Measurements from ENCODE around the gene ACAA2. TPM values are rescaled to one million over a fixed set of nuclear protein-coding genes. Genes with fewer than 3 reads are reported as not detected.

ACAA2 gene
- total and polyA plus RNA-seq, 2 experiments from 2014 or later, result 174 to 189 TPM

- 74% methylated on average over 12 of the region's 12 CpGs for WGBS (ENCODE audit: low lambda C conversion rate, missing lambda C conversion rate)
These were observed 46.4 kb upstream of the ACAA2 start for GRCh38 chr18:49859725-49860124.

GRCh38 chr18:49859021-49859359, 45.7 kb upstream of the ACAA2 start:
- H3K36me3 ChIP-seq (replicated peaks; ENCODE audit: insufficient read depth, low read depth), result no peaks in the 10 kb centered on the region
- no peak for DNase-seq (ENCODE audit: low spot score)
- H3K27me3 ChIP-seq, result no peaks in the 10 kb centered on the region
- H4K20me1 ChIP-seq (ENCODE audit: insufficient read depth, poor library complexity, severe bottlenecking), result no peaks in the 10 kb centered on the region
- H3K4me2 ChIP-seq, result peak overlapping the region; percentile 11
- H3K4me3 ChIP-seq, result no peak overlapping the region
- TF ChIP-seq CTCF (IDR thresholded peaks at IDR 0.05; ENCODE audit: poor library complexity), result no peak
- TF ChIP-seq EZH2phosphoT487 (IDR thresholded peaks at IDR 0.05; ENCODE audit: low read depth, severe bottlenecking, unreplicated experiment), result no peak
- TF ChIP-seq EZH2 (IDR thresholded peaks at IDR 0.05; ENCODE audit: borderline replicate concordance), result no peak
- peaks cover 14% of the 10 kb centered on the region for H3K4me1 ChIP-seq (ENCODE audit: insufficient read depth)
- H3K9me3 ChIP-seq (ENCODE audit: low read depth), result no peaks in the 10 kb centered on the region
- no peak overlapping the region for H2AFZ ChIP-seq
- 54% methylated on average over 6 of the region's 6 CpGs for WGBS (ENCODE audit: low lambda C conversion rate, missing lambda C conversion rate)
- H3K9me2 ChIP-seq (replicated peaks; ENCODE audit: insufficient read depth), result no peaks in the 10 kb centered on the region
- peak overlapping the region; percentile 64 for H3K27ac ChIP-seq
- no peaks in the 10 kb centered on the region for H3K79me2 ChIP-seq

More at GRCh38 chr18:49859725-49860124, 46.4 kb upstream of the ACAA2 start:
- H3K36me3 ChIP-seq (replicated peaks; ENCODE audit: insufficient read depth, low read depth), result no peaks in the 10 kb centered on the region
- H3K9me2 ChIP-seq (replicated peaks; ENCODE audit: insufficient read depth), result no peaks in the 10 kb centered on the region
- H3K9me3 ChIP-seq (ENCODE audit: low read depth), result no peaks in the 10 kb centered on the region
- H2AFZ ChIP-seq, result no peak overlapping the region
- H3K4me3 ChIP-seq, result no peak overlapping the region
- no peaks in the 10 kb centered on the region for H4K20me1 ChIP-seq (ENCODE audit: insufficient read depth, poor library complexity, severe bottlenecking)
- peak overlapping the region; percentile 64 for H3K27ac ChIP-seq
- no peak overlapping the region for H3K4me2 ChIP-seq
- DNase-seq (ENCODE audit: low spot score), result peak; percentile 20
- H3K27me3 ChIP-seq, result no peaks in the 10 kb centered on the region
- no peaks in the 10 kb centered on the region for H3K79me2 ChIP-seq
- TF ChIP-seq EZH2phosphoT487 (IDR thresholded peaks at IDR 0.05; ENCODE audit: low read depth, severe bottlenecking, unreplicated experiment) (no peak), EZH2 (IDR thresholded peaks at IDR 0.05; ENCODE audit: borderline replicate concordance) (no peak), CTCF (IDR thresholded peaks at IDR 0.05; ENCODE audit: poor library complexity) (no peak)
- H3K4me1 ChIP-seq (ENCODE audit: insufficient read depth), result peaks cover 14% of the 10 kb centered on the region

- H3K9me3 ChIP-seq (ENCODE audit: low read depth), result no peaks in the 10 kb centered on the region
- H3K36me3 ChIP-seq (replicated peaks; ENCODE audit: insufficient read depth, low read depth), result no peaks in the 10 kb centered on the region
- 51% methylated on average over 11 of the region's 11 CpGs for WGBS (ENCODE audit: low lambda C conversion rate, missing lambda C conversion rate)
- no peaks in the 10 kb centered on the region for H3K9me2 ChIP-seq (replicated peaks; ENCODE audit: insufficient read depth)
- H2AFZ ChIP-seq, result no peak overlapping the region
- H3K79me2 ChIP-seq, result no peaks in the 10 kb centered on the region
- DNase-seq (ENCODE audit: low spot score), result peak; percentile 86
- TF ChIP-seq EZH2 (IDR thresholded peaks at IDR 0.05; ENCODE audit: borderline replicate concordance) (no peak), CTCF (IDR thresholded peaks at IDR 0.05; ENCODE audit: poor library complexity) (peak; percentile 99), EZH2phosphoT487 (IDR thresholded peaks at IDR 0.05; ENCODE audit: low read depth, severe bottlenecking, unreplicated experiment) (no peak)
- no peaks in the 10 kb centered on the region for H3K27me3 ChIP-seq
- peak overlapping the region; percentile 64 for H3K27ac ChIP-seq
- H3K4me2 ChIP-seq, result peak overlapping the region; percentile 26
- H3K4me1 ChIP-seq (ENCODE audit: insufficient read depth), result peaks cover 14% of the 10 kb centered on the region
- no peak overlapping the region for H3K4me3 ChIP-seq
- H4K20me1 ChIP-seq (ENCODE audit: insufficient read depth, poor library complexity, severe bottlenecking), result no peaks in the 10 kb centered on the region
These were observed 45.1 kb upstream of the ACAA2 start for GRCh38 chr18:49858309-49859020.
